ENCODE results near the gene TRPV6.

- TF ChIP-seq EZH2 (IDR thresholded peaks at IDR 0.05; ENCODE audit: borderline replicate concordance, low read depth, low read length, poor library complexity, severe bottlenecking) (no peak), CTCF (conservative IDR thresholded peaks at IDR 0.05; ENCODE audit: low read depth, low read length) (no peak)
These were observed 20.4 kb downstream of the TRPV6 start for GRCh38 chr7:142864980-142865747.

Measured in A673 (cell line).